Glomerular endothelial cell (primary cell): ENCODE measurements around the gene OR6J1. TPM values are rescaled to one million over a fixed set of nuclear protein-coding genes. Genes with fewer than 3 reads are reported as not detected.
"Not testable (repeated sequence)": the region's sequence is repeated elsewhere in the genome, so short reads cannot be mapped to it uniquely, and the experiment has no call there.

ENCODE experiments used
- DNase-seq: peaks from one replicate; pipeline ENCODE4 v3.0.0-alpha.2; 2011; ENCODE audit warnings: low read depth, low spot score; ENCODE audit errors: extremely low read depth
- total RNA-seq: library from RNA; depleted of rRNA; stranded (reverse); fragments of >200 nt; gene quantifications from 2 replicates; pipeline ENCODE4 v1.2.3, GENCODE V29; 2015

Gene OR6J1
- total RNA-seq, 1 donor from 2014 or later: not detected

- DNase-seq: no peak
Observed at GRCh38 chr14:22610931-22611330, 33.2 kb downstream of the OR6J1 start.

- no peak for DNase-seq
Observed at GRCh38 chr14:22607291-22607690, 36.9 kb downstream of the OR6J1 start.

- no peak for DNase-seq
Observed at GRCh38 chr14:22606380-22606779, 37.8 kb downstream of the OR6J1 start.

- DNase-seq: no peak
Observed at GRCh38 chr14:22602862-22603261, 41.3 kb downstream of the OR6J1 start.

GRCh38 chr14:22601996-22602395 is 42.2 kb downstream of the OR6J1 start:
- no peak for DNase-seq

GRCh38 chr14:22601456-22601855 is 42.7 kb downstream of the OR6J1 start:
- DNase-seq: no peak

- no peak for DNase-seq
Observed at GRCh38 chr14:22600027-22600426, 44.1 kb downstream of the OR6J1 start.

- no peak for DNase-seq
Observed at GRCh38 chr14:22599349-22599748, 44.8 kb downstream of the OR6J1 start.

GRCh38 chr14:22598896-22599244 is 45.3 kb downstream of the OR6J1 start:
- DNase-seq: no peak

- no peak for DNase-seq
Observed at GRCh38 chr14:22598099-22598895, 45.9 kb downstream of the OR6J1 start, which contains the start of gene ABHD4. Gene ABHD4 (plus strand): TSS chr14:22598300. CDS start chr14:22598307, 7 bp downstream.

- no peak for DNase-seq
Observed at GRCh38 chr14:22597771-22598098, 46.4 kb downstream of the OR6J1 start.

GRCh38 chr14:22597265-22597664 is 46.9 kb downstream of the OR6J1 start:
- no peak for DNase-seq

GRCh38 chr14:22596354-22596879 is 47.7 kb downstream of the OR6J1 start:
- DNase-seq: no peak

GRCh38 chr14:22594156-22594716 is 49.9 kb downstream of the OR6J1 start:
- DNase-seq: no peak

- no peak for DNase-seq
Observed at GRCh38 chr14:22593601-22594000, 50.6 kb downstream of the OR6J1 start.

- no peak for DNase-seq
Observed at GRCh38 chr14:22593189-22593588, 51.0 kb downstream of the OR6J1 start.

- DNase-seq: peak; percentile 99
Observed at GRCh38 chr14:22589096-22589839, 54.9 kb downstream of the OR6J1 start, which contains the start of gene DAD1. Gene DAD1 (minus strand): TSS chr14:22589224. CDS start chr14:22589157, 67 bp downstream.

GRCh38 chr14:22588526-22589095 is 55.5 kb downstream of the OR6J1 start:
- DNase-seq: no peak

GRCh38 chr14:22587677-22588422 is 56.3 kb downstream of the OR6J1 start:
- not testable (repeated sequence) for DNase-seq

- DNase-seq: no peak
Observed at GRCh38 chr14:22587247-22587646, 56.9 kb downstream of the OR6J1 start.
